ENCODE results near the gene IGFLR1.
"Not testable (repeated sequence)": the region's sequence is repeated elsewhere in the genome, so short reads cannot be mapped to it uniquely, and the experiment has no call there.

IGFLR1 gene

DNA sequence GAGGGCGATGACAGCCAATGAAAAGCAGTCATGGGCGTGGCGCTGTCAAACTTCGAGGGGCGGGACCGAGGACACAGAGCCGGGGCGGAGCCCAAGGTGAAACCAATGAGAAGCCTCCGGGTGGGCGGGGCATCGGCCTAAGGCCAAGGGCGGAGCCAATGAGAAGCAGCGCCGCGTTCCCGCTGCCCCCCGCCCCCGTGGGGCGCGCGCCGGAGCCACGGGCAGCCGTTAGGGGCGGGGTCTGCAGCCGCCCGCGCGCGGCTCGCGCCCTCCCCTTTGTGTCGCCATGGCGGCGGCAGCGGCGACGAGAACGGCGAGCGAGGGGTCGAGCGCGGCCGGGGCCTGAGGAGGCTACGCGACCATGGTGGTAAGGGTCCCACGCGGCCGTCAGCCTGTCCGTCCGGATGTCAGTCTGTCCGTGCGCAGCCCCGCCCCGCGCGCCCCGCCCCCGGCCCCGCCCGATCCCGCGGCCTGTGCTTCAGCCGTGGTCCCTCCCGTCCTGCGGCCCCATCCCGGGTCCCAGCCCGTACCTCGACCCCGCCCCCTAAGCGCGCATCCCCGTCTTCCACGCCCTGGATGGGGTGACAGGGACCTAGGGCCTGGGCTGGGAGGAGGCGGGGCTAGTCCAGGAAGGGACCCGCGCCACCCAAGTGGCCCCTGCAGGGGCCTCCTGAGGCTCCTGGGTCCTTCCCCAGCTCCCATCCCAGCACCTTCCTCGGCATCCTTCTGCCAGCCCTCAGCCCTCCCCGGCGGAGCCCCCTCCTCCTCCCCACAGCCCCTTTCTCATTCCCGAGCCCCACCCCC is 33.2 kb upstream of the IGFLR1 start, which contains the start of gene ARHGAP33:
TSS of gene ARHGAP33 (plus strand) at position 267 of the 804 bp plus-strand sequence. CDS start at position 362, 95 bp downstream.
- H3K9ac ChIP-seq (ENCODE audit: insufficient read length, low read depth) = peak within 1 kb of the TSS; percentile 56
- TF ChIP-seq YY1 (IDR thresholded peaks at IDR 0.05; ENCODE audit: insufficient read depth, insufficient read length) (no peak), ZNF274 (IDR thresholded peaks at IDR 0.05; ENCODE audit: low read depth, low read length) (no peak), SUZ12 (IDR thresholded peaks at IDR 0.05; ENCODE audit: extremely low read depth, insufficient read depth, insufficient read length) (no peak)
- H3K4me3 ChIP-seq (ENCODE audit: insufficient read length, low read depth) = peak within 1 kb of the TSS; percentile 51
- H3K4me1 ChIP-seq (ENCODE audit: insufficient read depth, insufficient read length) = peaks cover 15% of the 10 kb centered on the region
- no peaks in the 10 kb centered on the region for H3K36me3 ChIP-seq (ENCODE audit: insufficient read depth, insufficient read length, low read length)
- H3K27me3 ChIP-seq (ENCODE audit: insufficient read depth, insufficient read length) = peaks cover 25% of the 10 kb centered on the region
- peak; percentile 87 for DNase-seq (ENCODE audit: low read depth, low spot score)
- no peaks in the 10 kb centered on the region for H3K9me3 ChIP-seq (ENCODE audit: insufficient read depth, low read length)

DNA sequence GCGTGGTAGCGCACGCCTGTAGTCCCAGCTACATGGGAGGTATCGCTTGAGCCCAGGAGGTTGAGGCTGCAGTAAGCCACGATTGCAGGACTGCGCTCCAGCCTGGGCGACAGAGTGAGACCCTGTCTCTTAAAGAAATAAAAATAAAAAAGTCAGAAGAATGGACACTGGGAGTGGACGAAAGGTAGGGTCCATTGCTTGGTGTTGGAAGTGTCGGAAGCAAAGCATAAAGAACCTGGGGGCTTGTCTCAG is 32.7 kb upstream of the IGFLR1 start:
- Histone ChIP-seq H3K9ac (ENCODE audit: insufficient read length, low read depth) (no peak overlapping the region), H3K4me3 (ENCODE audit: insufficient read length, low read depth) (no peak overlapping the region), H3K9me3 (ENCODE audit: insufficient read depth, low read length) (no peaks in the 10 kb centered on the region), H3K27me3 (ENCODE audit: insufficient read depth, insufficient read length) (peaks cover 25% of the 10 kb centered on the region), H3K36me3 (ENCODE audit: insufficient read depth, insufficient read length, low read length) (no peaks in the 10 kb centered on the region), H3K4me1 (ENCODE audit: insufficient read depth, insufficient read length) (peaks cover 15% of the 10 kb centered on the region)
- TF ChIP-seq YY1 (IDR thresholded peaks at IDR 0.05; ENCODE audit: insufficient read depth, insufficient read length) (no peak), ZNF274 (IDR thresholded peaks at IDR 0.05; ENCODE audit: low read depth, low read length) (no peak), SUZ12 (IDR thresholded peaks at IDR 0.05; ENCODE audit: extremely low read depth, insufficient read depth, insufficient read length) (no peak)
- DNase-seq (ENCODE audit: low read depth, low spot score) = no peak

DNA sequence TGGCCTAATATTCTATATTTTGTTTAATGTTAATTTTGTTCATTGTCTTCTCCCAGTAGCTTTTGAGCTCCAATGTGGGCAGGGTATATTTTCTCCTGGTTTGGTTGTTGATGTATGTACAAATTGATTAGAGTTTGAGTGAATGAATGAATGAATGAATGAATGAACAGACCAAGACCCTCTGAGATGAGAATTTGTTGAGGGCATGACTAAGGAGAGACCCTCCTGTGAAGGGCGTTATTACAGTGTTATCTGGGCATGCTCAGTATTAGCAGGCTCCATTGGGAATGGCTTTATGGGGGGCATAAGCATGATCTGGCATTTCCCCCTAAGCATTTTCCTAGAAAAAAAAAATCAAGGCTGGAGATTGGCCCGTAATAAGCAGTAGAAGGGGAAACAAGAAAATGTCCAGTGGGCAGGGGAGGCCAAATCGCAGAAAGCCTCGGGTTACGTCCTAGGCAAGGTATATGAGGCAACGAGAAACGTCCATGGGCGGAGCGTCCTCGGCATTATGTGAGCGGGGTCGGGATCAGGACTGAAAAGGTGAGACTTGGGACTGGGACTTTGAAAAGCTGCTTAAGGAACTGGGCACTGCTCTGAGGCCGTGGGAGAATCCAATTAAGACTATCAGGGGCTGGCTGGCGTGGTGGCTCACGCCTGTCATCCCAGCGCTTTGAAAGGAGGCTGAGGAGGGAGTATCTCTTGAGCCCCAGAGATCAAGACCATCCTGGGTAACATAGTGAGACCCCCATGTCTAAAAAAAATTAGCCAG is 32.2 kb upstream of the IGFLR1 start:
- peaks cover 25% of the 10 kb centered on the region for H3K27me3 ChIP-seq (ENCODE audit: insufficient read depth, insufficient read length)
- H3K36me3 ChIP-seq (ENCODE audit: insufficient read depth, insufficient read length, low read length) = no peaks in the 10 kb centered on the region
- H3K9me3 ChIP-seq (ENCODE audit: insufficient read depth, low read length) = no peaks in the 10 kb centered on the region
- no peak for DNase-seq (ENCODE audit: low read depth, low spot score)
- TF ChIP-seq SUZ12 (IDR thresholded peaks at IDR 0.05; ENCODE audit: extremely low read depth, insufficient read depth, insufficient read length) (no peak), YY1 (IDR thresholded peaks at IDR 0.05; ENCODE audit: insufficient read depth, insufficient read length) (no peak), ZNF274 (IDR thresholded peaks at IDR 0.05; ENCODE audit: low read depth, low read length) (no peak)
- no peak overlapping the region for H3K9ac ChIP-seq (ENCODE audit: insufficient read length, low read depth)
- H3K4me3 ChIP-seq (ENCODE audit: insufficient read length, low read depth) = no peak overlapping the region
- peaks cover 15% of the 10 kb centered on the region for H3K4me1 ChIP-seq (ENCODE audit: insufficient read depth, insufficient read length)

DNA sequence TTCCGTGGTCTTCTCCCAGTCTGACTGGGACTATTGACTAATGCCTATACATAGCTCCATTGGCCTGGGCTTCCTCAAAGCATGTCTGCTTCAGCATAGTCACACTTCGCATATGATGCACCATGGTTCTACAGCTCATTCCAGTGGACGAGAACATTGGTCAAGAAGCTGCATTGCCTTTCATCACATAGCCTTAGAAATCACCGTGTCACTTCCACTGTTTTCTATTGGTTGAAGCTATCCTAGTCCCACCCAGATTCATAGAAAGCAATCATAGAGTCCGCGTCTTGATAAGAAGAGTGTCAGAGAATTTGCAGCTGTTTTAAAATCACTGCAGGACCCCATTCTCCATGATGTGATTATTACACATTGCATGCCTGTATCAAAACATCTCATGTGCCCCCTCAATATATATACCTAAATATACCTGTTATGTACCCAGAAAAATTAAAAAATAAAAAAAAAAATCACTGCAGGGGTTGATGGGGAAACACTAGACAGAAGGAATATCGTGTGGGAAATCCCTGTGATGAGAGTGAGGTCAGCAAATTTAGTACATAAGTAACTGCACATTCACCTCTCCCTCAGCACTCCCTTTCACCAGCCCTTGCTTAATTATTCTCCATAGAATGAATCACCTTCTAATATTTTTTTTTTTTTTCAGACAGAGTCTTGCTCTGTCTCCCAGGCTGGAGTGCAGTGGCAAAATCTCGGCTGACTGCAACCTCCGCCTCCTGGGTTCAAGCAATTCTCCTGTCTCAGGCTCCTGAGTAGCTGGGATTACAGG is 31.0 kb upstream of the IGFLR1 start:
- Histone ChIP-seq H3K4me1 (ENCODE audit: insufficient read depth, insufficient read length) (peaks cover 16% of the 10 kb centered on the region), H3K36me3 (ENCODE audit: insufficient read depth, insufficient read length, low read length) (peaks cover 9% of the 10 kb centered on the region), H3K4me3 (ENCODE audit: insufficient read length, low read depth) (no peak overlapping the region), H3K9ac (ENCODE audit: insufficient read length, low read depth) (no peak overlapping the region), H3K9me3 (ENCODE audit: insufficient read depth, low read length) (no peaks in the 10 kb centered on the region), H3K27me3 (ENCODE audit: insufficient read depth, insufficient read length) (peaks cover 19% of the 10 kb centered on the region)
- no peak for DNase-seq (ENCODE audit: low read depth, low spot score)
- TF ChIP-seq ZNF274 (IDR thresholded peaks at IDR 0.05; ENCODE audit: low read depth, low read length) = no peak
- no peak for TF ChIP-seq YY1 (IDR thresholded peaks at IDR 0.05; ENCODE audit: insufficient read depth, insufficient read length)
- no peak for TF ChIP-seq SUZ12 (IDR thresholded peaks at IDR 0.05; ENCODE audit: extremely low read depth, insufficient read depth, insufficient read length)

DNA sequence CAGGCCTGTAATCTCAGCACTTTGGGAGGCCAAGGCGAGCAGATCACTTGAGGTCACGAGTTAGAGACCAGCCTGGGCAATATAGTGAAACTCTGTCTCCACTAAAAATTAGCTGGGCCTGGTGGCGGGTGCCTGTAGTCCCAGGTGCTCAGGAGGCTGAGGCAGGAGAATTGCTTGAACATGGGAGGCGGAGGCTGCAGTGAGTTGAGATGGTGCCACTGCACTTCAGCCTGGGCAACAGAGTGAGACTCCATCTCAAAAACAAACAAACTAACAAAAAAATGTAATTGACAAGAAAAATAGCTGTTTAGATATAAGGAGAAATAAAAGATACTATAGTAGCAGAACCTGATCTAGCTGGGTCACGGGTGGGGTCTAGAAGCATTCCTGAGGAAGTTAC is 30.1 kb upstream of the IGFLR1 start:
- not testable (repeated sequence) for H3K4me3 ChIP-seq (ENCODE audit: insufficient read length, low read depth); DNase-seq (ENCODE audit: low read depth, low spot score); H3K9ac ChIP-seq (ENCODE audit: insufficient read length, low read depth); H3K9me3 ChIP-seq (ENCODE audit: insufficient read depth, low read length)
- Histone ChIP-seq H3K36me3 (ENCODE audit: insufficient read depth, insufficient read length, low read length) (peaks cover 12% of the 10 kb centered on the region), H3K4me1 (ENCODE audit: insufficient read depth, insufficient read length) (peaks cover 16% of the 10 kb centered on the region), H3K27me3 (ENCODE audit: insufficient read depth, insufficient read length) (peaks cover 13% of the 10 kb centered on the region)

DNA sequence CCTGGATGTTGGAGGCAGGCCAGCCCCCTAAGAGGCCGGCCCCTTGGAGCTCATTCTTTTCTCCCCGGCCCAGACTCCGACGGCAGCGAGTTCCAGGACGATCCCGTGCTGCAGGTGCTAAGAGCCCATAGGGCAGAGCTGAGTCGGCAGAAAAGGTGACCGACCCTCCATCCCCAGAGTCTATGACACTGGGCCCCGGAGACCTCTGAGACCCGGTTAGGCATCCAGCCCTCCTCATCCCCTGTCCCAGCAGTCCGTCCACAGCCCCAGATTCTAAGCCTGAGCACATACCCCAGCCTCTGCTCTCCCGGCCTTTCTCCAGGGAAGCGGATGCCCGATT is 25.8 kb upstream of the IGFLR1 start:
- H3K27me3 ChIP-seq (ENCODE audit: insufficient read depth, insufficient read length) = no peaks in the 10 kb centered on the region
- no peak for DNase-seq (ENCODE audit: low read depth, low spot score)
- peaks cover 28% of the 10 kb centered on the region for H3K36me3 ChIP-seq (ENCODE audit: insufficient read depth, insufficient read length, low read length)
- TF ChIP-seq ZNF274 (IDR thresholded peaks at IDR 0.05; ENCODE audit: low read depth, low read length) (no peak), SUZ12 (IDR thresholded peaks at IDR 0.05; ENCODE audit: extremely low read depth, insufficient read depth, insufficient read length) (no peak), YY1 (IDR thresholded peaks at IDR 0.05; ENCODE audit: insufficient read depth, insufficient read length) (no peak)
- H3K9me3 ChIP-seq (ENCODE audit: insufficient read depth, low read length) = no peaks in the 10 kb centered on the region
- H3K4me1 ChIP-seq (ENCODE audit: insufficient read depth, insufficient read length) = peaks cover 6% of the 10 kb centered on the region
- H3K4me3 ChIP-seq (ENCODE audit: insufficient read length, low read depth) = no peak overlapping the region
- peak overlapping the region; percentile 32 for H3K9ac ChIP-seq (ENCODE audit: insufficient read length, low read depth)
